HG03196 (cell line): ENCODE data around the gene PDZRN3.
"Not testable (repeated sequence)": the region's sequence is repeated elsewhere in the genome, so short reads cannot be mapped to it uniquely, and the experiment has no call there.

ENCODE experiments used
- ATAC-seq: cut with Tn5 transposase; IDR thresholded peaks from one replicate; pipeline ENCODE4 v1.9.1; 2021; ENCODE audit not compliant: unreplicated experiment

PDZRN3 gene

DNA sequence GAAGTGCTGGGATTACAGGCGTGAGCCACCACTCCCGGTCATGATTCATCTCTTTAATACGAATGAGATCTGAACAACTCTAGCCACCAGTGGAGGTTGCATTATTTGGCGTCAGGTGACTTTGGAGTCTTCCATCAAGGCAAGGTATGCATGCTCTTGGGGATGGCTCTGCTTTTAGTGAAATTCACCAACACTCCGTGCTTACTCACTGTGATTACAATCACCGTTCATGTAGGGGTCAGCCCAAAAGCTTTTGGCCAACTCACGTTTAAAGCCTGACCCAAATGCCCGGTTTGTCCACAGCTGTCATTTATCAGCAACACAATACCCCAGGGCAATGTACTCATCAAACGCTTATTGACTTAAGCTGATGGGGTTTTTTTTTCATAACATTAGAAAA is 155.4 kb downstream of the PDZRN3 start:
- ATAC-seq: no peak

GRCh38 chr3:73467211-73467610 is 157.5 kb downstream of the PDZRN3 start:
- ATAC-seq: no peak

- no peak for ATAC-seq
Observed at GRCh38 chr3:73465926-73466325, 158.8 kb downstream of the PDZRN3 start.

DNA sequence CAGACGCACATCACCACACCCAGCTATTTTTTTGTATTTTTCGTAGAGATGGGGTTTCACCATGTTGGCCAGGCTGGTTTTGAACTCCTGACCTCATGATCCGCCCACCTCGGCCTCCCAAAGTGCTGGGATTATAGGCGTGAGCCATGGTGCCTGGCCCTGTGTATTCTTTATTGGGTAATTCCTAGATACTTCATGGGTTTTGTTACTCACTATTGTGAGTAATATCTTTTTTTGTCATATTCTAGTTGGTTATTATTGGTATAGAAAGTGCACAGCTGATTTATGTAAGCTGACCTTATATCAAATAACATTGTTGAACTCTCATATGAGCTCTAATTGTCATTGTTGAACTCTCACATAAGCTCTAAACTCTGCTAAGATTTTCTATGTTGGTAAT is 160.6 kb downstream of the PDZRN3 start:
- not testable (repeated sequence) for ATAC-seq

DNA sequence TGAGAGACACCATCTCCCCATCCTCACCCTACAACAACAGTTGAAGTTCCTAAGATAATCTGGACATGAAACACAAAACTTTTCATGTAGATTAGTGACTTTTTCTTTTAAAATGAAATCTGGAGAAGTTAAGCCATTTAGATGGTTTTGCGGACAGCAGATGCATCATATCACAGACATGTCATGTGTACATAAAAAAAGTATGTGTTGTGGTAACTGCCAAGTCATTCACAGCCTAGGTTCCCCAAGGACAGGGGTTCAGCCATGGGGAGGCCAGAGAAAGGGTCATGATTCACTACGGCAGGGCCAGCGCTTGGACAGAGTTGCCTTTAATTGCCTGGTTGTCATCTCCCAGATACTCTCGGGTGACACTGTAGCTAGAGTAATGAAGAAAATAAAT is 163.2 kb downstream of the PDZRN3 start:
- no peak for ATAC-seq

- ATAC-seq: no peak
Observed at GRCh38 chr3:73459711-73460110, 165.0 kb downstream of the PDZRN3 start.

GRCh38 chr3:73453666-73454065 is 171.1 kb downstream of the PDZRN3 start:
- ATAC-seq: no peak

DNA sequence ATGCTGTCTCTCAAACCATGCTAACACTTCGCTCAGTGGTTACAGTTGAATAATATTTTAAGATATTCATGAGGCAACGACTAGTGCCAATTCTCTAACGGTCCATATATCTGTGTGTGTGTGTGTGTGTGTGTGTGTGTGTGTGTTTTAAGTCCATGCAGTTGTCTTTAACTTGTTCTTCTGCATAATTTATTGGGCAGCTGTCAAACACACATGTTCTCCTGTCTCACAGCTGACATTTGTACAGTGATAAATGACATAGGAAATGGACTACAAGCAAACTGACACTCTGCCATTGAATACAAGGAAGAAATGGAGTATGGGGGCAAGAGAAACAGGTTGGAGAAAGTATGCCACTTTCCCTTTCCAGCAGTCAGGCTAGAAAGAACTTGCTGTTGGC is 172.0 kb downstream of the PDZRN3 start:
- no peak for ATAC-seq

DNA sequence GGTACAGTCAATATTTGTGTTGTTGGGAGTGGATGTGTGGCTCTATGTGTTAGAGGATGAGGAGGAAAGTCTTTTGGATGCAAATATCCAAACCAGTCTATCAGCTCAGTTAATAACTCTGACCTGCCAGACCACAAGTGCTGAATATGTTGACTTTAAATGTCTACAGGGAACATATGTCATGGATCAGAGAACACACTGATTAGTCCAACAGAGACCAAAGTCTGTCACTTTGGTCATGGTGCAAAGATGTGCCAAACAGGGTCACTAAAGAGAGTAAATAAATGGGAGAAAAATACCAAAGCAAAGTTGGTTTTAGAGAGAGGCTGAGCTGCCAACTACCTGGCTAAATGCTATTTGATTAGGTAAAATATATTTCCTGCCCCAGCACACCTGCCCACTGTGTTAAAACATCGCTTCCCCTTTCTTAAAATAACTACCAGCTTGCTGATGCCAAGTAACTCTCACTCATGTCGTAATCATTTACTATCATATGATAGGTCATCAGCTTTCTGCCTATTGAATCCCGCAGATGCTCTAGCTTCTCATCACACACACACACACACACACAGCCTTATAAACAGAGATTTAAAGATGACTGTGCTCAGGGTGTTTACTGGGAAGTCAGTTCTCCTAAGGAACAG is 173.3 kb downstream of the PDZRN3 start:
- ATAC-seq: no peak

- ATAC-seq: peak; percentile 25
Observed at GRCh38 chr3:73449774-73450173, 175.0 kb downstream of the PDZRN3 start.

DNA sequence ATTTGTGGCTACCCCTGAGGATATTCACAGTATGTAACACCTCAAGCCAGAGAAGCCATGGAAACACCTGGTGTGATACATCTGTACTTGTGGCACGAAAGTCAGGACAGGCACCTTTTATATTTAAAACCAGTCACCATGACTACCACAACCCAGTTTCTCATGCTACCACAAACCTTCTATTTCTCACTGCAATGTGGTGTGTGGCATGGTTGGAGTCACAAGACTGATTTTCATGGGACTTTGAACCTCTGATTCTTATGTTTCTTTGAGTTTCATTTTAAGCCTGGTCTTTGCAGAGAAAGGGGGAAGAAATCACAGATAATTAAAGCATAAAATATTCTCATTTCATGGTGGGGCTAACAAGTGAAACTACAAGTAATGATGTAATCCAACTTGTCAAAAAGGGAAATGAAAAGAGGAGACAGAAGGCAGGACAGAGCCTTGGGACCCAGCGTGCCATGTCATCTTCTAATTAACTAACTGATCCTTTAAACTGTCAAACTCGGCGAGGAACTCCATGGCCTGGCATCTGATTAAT is 175.9 kb downstream of the PDZRN3 start:
- peak; percentile 93 for ATAC-seq

- no peak for ATAC-seq
Observed at GRCh38 chr3:73448041-73448440, 176.7 kb downstream of the PDZRN3 start.

GRCh38 chr3:73447111-73447510 is 177.6 kb downstream of the PDZRN3 start:
- no peak for ATAC-seq

- no peak for ATAC-seq
Observed at GRCh38 chr3:73446467-73447110, 178.2 kb downstream of the PDZRN3 start.

- no peak for ATAC-seq
Observed at GRCh38 chr3:73442886-73443285, 181.9 kb downstream of the PDZRN3 start.

- ATAC-seq: no peak
Observed at GRCh38 chr3:73442152-73442551, 182.6 kb downstream of the PDZRN3 start.

DNA sequence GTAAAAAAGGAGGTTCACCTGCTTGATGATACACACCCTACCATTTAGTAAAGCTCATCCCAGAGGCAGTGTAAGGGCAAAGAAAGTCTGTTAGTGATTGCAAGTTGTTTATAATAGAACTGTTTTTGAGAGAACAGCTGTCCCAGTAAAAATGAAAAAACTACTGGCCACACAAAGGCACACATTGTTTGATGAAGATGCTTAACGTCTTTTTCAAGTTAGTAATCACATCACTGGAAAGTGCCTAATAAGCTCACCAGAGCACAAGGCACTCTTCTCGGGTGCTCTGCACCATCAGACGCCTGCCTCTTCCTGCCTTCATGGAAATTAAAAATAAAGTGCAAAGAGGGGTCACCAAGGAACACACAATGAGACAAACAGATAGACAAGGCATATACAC is 186.9 kb downstream of the PDZRN3 start:
- no peak for ATAC-seq

- ATAC-seq: no peak
Observed at GRCh38 chr3:73435055-73435454, 189.7 kb downstream of the PDZRN3 start.

DNA sequence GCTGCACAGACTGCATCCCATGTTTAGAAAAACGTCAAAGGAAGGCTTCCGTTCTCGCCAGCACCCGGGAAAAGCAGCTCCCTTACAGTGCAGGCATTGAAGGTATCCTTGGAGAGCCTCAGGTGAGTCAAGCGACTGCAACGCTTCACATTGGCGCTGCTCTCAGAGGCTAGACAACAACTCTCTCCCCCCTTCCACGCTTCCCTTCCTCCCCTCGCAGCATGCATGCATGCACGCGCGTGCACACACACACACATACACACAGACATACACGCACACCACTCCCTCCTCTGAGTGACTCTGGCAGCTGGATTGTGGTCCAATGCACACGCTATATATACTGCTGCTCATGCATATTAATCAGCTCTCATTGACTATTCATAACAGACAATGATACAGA is 191.1 kb downstream of the PDZRN3 start:
- ATAC-seq: no peak

- ATAC-seq: no peak
Observed at GRCh38 chr3:73433079-73433478, 191.7 kb downstream of the PDZRN3 start.

DNA sequence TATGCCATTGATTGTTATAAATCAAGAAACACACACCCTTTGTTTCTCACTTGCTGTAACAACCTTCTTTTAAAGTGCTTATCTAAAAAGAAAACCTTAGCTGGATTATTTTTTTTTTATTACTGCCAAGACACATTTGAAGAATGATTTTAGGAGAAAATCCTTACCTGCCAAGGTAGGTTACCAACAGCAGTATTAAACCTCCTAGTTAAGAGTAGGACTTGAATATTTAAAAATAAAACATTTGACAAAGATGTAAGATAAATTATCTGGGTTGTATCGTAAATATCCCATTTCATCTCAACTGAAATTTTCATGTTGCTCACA is 192.1 kb downstream of the PDZRN3 start:
- ATAC-seq: no peak

- no peak for ATAC-seq
Observed at GRCh38 chr3:73432023-73432705, 192.6 kb downstream of the PDZRN3 start.
